HepG2 (cell line): ENCODE data around the gene LAMA5. TPM values are rescaled to one million over a fixed set of nuclear protein-coding genes. Genes with fewer than 3 reads are reported as not detected.

Source experiments
- CHD2 ChIP-seq: IDR thresholded peaks from 2 replicates; pipeline ENCODE4 v1.6.1; 2011; ENCODE audit warnings: low read depth, low read length, improper control_type of control experiment
- HMG20A ChIP-seq: IDR thresholded peaks from 2 replicates; pipeline ENCODE4 v1.6.1; 2016; ENCODE audit warnings: borderline replicate concordance
- HMG20B ChIP-seq: conservative IDR thresholded peaks from 2 replicates; pipeline ENCODE4 v1.6.1; 2016; ENCODE audit warnings: missing genetic modification reagents, missing compliant biosample characterization
- KDM5A ChIP-seq: fragments of 200-600 bp; sonication (generic); IDR thresholded peaks from 2 replicates; pipeline ENCODE4 v1.7.0; 2018; ENCODE audit warnings: antibody characterized with exemption, mild to moderate bottlenecking, low read length, borderline replicate concordance
- PLRG1 ChIP-seq: fragments of 450-650 bp; conservative IDR thresholded peaks from 2 replicates; pipeline ENCODE4 v1.6.1; 2016
- YEATS2 ChIP-seq: sonication (generic); formaldehyde crosslinking; IDR thresholded peaks from 2 replicates; pipeline ENCODE4 v1.4.0; 2020; ENCODE audit warnings: missing genetic modification reagents, borderline replicate concordance
- ZNF121 ChIP-seq: sonication (generic); formaldehyde crosslinking; IDR thresholded peaks from 2 replicates; pipeline ENCODE4 v1.5.0; 2020; ENCODE audit warnings: mild to moderate bottlenecking, missing genetic modification reagents
- ZNF232 ChIP-seq: sonication (generic); formaldehyde crosslinking; IDR thresholded peaks from 2 replicates; pipeline ENCODE4 v1.4.0; 2020; ENCODE audit warnings: missing genetic modification reagents, borderline replicate concordance
- ZNF326 ChIP-seq: sonication (generic); formaldehyde crosslinking; IDR thresholded peaks from 2 replicates; pipeline ENCODE4 v1.4.0; 2020; ENCODE audit warnings: missing genetic modification reagents, borderline replicate concordance
- ZNF605 ChIP-seq: sonication (generic); formaldehyde crosslinking; IDR thresholded peaks from 2 replicates; pipeline ENCODE4 v1.8.0; 2022; ENCODE audit warnings: mild to moderate bottlenecking, missing genetic modification reagents
- ZNF841 ChIP-seq: sonication (generic); formaldehyde crosslinking; IDR thresholded peaks from 2 replicates; pipeline ENCODE4 v1.8.1; 2023; ENCODE audit warnings: missing genetic modification reagents, borderline replicate concordance
- ZSCAN22 ChIP-seq: sonication (generic); formaldehyde crosslinking; IDR thresholded peaks from 2 replicates; pipeline ENCODE4 v1.4.0; 2020; ENCODE audit warnings: mild to moderate bottlenecking, missing genetic modification reagents
- polyA plus RNA-seq, 8 experiments: library from polyadenylated mRNA; depleted of rRNA in 3 of 8; stranded (reverse) in 7 of 8; unstranded in 1 of 8; fragments of >200 nt; fragmentation: Illumina TruSeq in 4 of 8; extraction: Trizol in 4 of 8; gene quantifications; 2 replicates each; pipeline versions ENCODE4 v1.2.1 to v1.2.3, GENCODE V29; 2011 to 2016; ENCODE audit warnings: low read depth in 4 of 8, missing spikeins in 1 of 8, mixed read lengths in 1 of 8; ENCODE audit not compliant: insufficient read depth in 1 of 8
- total RNA-seq, 5 experiments: library from RNA; depleted of rRNA; stranded (reverse); fragments of >200 nt; fragmentation: Illumina TruSeq; extraction: Trizol; gene quantifications; 2 replicates each; pipeline ENCODE4 v1.2.3, GENCODE V29; 2016; ENCODE audit warnings: low read depth in 1 of 5
- TF ChIP-seq, protein P1 (sequence below): sonication (generic); formaldehyde crosslinking; IDR thresholded peaks from 2 replicates; pipeline ENCODE4 v1.4.0; 2020; ENCODE audit warnings: missing genetic modification reagents
- TF ChIP-seq, protein P2 (sequence below): sonication (generic); formaldehyde crosslinking; IDR thresholded peaks from 2 replicates; pipeline ENCODE4 v1.4.0; 2020; ENCODE audit warnings: low read depth, mild to moderate bottlenecking, missing genetic modification reagents
- TF ChIP-seq, protein P3 (sequence below): sonication (generic); formaldehyde crosslinking; IDR thresholded peaks from 2 replicates; pipeline ENCODE4 v1.5.1; 2020; ENCODE audit warnings: mild to moderate bottlenecking, missing genetic modification reagents, borderline replicate concordance
- TF ChIP-seq, protein P4 (sequence below): sonication (generic); formaldehyde crosslinking; IDR thresholded peaks from 2 replicates; pipeline ENCODE4 v1.5.0; 2020; ENCODE audit warnings: mild to moderate bottlenecking, missing genetic modification reagents, moderate library complexity

LAMA5 gene
- total and polyA plus RNA-seq, 2 of the 13 experiments (the other 11 are each of a cell fraction or from before 2014, with no cell fraction given): 21.0 to 44.7 TPM

DNA sequence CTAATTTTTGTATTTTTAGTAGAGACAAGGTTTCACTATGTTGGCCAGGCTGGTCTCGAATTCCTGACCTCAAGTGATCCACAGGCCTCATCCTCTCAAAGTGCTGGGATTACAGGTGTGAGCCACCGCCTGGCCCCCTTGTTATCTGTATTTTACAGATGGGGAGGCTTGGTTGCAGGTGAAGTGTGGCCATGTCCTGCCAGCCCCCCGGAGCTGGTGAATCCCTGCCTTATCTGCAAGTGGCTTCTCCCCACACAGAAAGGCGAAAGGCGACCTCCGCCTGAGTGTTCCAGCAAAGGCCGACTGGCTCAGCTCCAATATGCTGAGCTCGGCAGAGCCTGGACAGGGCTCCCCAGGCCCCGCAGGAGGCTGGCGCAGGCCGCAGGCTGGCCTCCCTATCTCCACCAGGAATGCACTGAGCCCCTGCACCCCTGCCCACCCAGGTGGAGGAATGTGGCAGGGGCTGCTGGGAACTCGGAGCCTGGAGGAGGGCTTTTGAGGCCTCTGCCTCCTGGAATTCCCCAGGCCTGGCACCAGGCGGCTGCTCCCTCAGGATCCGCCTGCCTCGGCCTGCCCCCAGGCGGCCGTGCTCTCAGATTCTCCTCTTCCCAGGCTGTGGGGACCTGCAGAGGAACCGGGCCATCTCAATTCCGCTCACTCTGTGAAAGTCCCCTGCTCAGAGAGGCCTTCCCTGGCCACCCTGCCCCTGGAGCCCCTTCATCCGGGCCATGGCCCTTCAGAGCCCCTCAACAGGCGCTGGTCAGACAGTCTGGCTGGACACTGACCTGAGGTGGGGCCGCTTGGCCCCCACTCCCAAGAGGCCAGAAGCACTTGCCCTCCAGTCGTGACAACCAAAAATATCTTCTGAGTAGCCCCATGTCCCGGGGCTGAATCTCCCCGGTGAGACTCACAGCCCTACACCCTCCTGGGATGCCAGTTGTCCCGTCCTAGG is 9.3 kb upstream of the LAMA5 start (continued):
- TF ChIP-seq, protein P1, sequence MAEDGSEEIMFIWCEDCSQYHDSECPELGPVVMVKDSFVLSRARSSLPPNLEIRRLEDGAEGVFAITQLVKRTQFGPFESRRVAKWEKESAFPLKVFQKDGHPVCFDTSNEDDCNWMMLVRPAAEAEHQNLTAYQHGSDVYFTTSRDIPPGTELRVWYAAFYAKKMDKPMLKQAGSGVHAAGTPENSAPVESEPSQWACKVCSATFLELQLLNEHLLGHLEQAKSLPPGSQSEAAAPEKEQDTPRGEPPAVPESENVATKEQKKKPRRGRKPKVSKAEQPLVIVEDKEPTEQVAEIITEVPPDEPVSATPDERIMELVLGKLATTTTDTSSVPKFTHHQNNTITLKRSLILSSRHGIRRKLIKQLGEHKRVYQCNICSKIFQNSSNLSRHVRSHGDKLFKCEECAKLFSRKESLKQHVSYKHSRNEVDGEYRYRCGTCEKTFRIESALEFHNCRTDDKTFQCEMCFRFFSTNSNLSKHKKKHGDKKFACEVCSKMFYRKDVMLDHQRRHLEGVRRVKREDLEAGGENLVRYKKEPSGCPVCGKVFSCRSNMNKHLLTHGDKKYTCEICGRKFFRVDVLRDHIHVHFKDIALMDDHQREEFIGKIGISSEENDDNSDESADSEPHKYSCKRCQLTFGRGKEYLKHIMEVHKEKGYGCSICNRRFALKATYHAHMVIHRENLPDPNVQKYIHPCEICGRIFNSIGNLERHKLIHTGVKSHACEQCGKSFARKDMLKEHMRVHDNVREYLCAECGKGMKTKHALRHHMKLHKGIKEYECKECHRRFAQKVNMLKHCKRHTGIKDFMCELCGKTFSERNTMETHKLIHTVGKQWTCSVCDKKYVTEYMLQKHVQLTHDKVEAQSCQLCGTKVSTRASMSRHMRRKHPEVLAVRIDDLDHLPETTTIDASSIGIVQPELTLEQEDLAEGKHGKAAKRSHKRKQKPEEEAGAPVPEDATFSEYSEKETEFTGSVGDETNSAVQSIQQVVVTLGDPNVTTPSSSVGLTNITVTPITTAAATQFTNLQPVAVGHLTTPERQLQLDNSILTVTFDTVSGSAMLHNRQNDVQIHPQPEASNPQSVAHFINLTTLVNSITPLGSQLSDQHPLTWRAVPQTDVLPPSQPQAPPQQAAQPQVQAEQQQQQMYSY (CRISPR knock-in tag): peak; percentile 59; the same call in 1 of the 2 replicates
- TF ChIP-seq, protein P2, sequence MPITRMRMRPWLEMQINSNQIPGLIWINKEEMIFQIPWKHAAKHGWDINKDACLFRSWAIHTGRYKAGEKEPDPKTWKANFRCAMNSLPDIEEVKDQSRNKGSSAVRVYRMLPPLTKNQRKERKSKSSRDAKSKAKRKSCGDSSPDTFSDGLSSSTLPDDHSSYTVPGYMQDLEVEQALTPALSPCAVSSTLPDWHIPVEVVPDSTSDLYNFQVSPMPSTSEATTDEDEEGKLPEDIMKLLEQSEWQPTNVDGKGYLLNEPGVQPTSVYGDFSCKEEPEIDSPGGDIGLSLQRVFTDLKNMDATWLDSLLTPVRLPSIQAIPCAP (CRISPR knock-in tag): no peak; the same call in 1 of the 2 replicates
- TF ChIP-seq HMG20B (CRISPR knock-in tag): 0 out of 2 replicates have a peak, but pooled peaks have one; percentile 70
- no peak; the same call in 1 of the 2 replicates for TF ChIP-seq HMG20A (CRISPR knock-in tag)
- TF ChIP-seq, protein P3, sequence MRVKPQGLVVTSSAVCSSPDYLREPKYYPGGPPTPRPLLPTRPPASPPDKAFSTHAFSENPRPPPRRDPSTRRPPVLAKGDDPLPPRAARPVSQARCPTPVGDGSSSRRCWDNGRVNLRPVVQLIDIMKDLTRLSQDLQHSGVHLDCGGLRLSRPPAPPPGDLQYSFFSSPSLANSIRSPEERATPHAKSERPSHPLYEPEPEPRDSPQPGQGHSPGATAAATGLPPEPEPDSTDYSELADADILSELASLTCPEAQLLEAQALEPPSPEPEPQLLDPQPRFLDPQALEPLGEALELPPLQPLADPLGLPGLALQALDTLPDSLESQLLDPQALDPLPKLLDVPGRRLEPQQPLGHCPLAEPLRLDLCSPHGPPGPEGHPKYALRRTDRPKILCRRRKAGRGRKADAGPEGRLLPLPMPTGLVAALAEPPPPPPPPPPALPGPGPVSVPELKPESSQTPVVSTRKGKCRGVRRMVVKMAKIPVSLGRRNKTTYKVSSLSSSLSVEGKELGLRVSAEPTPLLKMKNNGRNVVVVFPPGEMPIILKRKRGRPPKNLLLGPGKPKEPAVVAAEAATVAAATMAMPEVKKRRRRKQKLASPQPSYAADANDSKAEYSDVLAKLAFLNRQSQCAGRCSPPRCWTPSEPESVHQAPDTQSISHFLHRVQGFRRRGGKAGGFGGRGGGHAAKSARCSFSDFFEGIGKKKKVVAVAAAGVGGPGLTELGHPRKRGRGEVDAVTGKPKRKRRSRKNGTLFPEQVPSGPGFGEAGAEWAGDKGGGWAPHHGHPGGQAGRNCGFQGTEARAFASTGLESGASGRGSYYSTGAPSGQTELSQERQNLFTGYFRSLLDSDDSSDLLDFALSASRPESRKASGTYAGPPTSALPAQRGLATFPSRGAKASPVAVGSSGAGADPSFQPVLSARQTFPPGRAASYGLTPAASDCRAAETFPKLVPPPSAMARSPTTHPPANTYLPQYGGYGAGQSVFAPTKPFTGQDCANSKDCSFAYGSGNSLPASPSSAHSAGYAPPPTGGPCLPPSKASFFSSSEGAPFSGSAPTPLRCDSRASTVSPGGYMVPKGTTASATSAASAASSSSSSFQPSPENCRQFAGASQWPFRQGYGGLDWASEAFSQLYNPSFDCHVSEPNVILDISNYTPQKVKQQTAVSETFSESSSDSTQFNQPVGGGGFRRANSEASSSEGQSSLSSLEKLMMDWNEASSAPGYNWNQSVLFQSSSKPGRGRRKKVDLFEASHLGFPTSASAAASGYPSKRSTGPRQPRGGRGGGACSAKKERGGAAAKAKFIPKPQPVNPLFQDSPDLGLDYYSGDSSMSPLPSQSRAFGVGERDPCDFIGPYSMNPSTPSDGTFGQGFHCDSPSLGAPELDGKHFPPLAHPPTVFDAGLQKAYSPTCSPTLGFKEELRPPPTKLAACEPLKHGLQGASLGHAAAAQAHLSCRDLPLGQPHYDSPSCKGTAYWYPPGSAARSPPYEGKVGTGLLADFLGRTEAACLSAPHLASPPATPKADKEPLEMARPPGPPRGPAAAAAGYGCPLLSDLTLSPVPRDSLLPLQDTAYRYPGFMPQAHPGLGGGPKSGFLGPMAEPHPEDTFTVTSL (CRISPR knock-in tag): 0 out of 2 replicates have a peak, but pooled peaks have one; percentile 13
- no peak for TF ChIP-seq PLRG1
- 0 out of 2 replicates have a peak, but pooled peaks have one; percentile 1 for TF ChIP-seq ZNF121 (CRISPR knock-in tag)
- no peak for TF ChIP-seq KDM5A
- TF ChIP-seq YEATS2: peak; percentile 88
- TF ChIP-seq ZSCAN22 (CRISPR knock-in tag): no peak
- no peak for TF ChIP-seq ZNF841 (CRISPR knock-in tag)
- TF ChIP-seq, protein P4, sequence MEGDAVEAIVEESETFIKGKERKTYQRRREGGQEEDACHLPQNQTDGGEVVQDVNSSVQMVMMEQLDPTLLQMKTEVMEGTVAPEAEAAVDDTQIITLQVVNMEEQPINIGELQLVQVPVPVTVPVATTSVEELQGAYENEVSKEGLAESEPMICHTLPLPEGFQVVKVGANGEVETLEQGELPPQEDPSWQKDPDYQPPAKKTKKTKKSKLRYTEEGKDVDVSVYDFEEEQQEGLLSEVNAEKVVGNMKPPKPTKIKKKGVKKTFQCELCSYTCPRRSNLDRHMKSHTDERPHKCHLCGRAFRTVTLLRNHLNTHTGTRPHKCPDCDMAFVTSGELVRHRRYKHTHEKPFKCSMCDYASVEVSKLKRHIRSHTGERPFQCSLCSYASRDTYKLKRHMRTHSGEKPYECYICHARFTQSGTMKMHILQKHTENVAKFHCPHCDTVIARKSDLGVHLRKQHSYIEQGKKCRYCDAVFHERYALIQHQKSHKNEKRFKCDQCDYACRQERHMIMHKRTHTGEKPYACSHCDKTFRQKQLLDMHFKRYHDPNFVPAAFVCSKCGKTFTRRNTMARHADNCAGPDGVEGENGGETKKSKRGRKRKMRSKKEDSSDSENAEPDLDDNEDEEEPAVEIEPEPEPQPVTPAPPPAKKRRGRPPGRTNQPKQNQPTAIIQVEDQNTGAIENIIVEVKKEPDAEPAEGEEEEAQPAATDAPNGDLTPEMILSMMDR (CRISPR knock-in tag): peak; percentile 97
- TF ChIP-seq ZNF605 (CRISPR knock-in tag): peak; percentile 95
- no peak; the same call in 1 of the 2 replicates for TF ChIP-seq ZNF232 (CRISPR knock-in tag)
- no peak for TF ChIP-seq CHD2
- TF ChIP-seq ZNF326 (CRISPR knock-in tag): 0 out of 2 replicates have a peak, but pooled peaks have one; percentile 71
